Stimulated activated CD8-positive, alpha-beta memory T cell treated with anti-CD3 and anti-CD28 coated beads, Interleukin-4, amount 100 ng/mL, for 1 hour (primary cell): ENCODE measurements around the gene OR11A1.

Source experiments
- DNase-seq, 2 donors: peaks; one replicate each; pipeline ENCODE4 v3.0.0-alpha.2; 2020; ENCODE audit warnings: low read depth in 2 of 2, low spot score in 1 of 2

The OR11A1 gene, protein sequence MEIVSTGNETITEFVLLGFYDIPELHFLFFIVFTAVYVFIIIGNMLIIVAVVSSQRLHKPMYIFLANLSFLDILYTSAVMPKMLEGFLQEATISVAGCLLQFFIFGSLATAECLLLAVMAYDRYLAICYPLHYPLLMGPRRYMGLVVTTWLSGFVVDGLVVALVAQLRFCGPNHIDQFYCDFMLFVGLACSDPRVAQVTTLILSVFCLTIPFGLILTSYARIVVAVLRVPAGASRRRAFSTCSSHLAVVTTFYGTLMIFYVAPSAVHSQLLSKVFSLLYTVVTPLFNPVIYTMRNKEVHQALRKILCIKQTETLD

DNA sequence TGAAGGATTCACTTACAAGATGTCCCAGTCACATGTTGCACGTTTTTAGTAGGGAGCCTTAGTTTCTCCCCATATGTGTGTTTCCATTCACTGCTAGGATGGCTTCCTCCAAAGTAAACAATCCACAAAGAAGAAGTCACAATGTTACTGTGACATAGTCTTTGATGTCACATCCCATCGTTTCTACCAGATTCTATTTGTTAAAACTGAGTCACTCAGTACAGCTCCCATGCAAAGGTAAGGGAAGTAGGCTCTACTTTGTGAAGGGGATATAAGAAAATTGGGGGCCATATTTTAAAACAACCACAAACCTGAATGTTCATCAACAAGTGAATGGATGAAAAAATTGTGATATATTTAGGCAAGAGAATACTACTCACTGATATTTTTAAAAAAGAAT is at the start of gene OR11A1, which contains the start of gene OR2H1:
Gene OR11A1, minus strand, starts transcription at position 101 of the 400 bp plus-strand sequence. CDS start 29,430 bp downstream, outside the sequence.
Gene OR2H1, plus strand, starts transcription at position 185 of the 400 bp plus-strand sequence. CDS start 4,615 bp downstream, outside the sequence.
- DNase-seq, result no peak

DNA sequence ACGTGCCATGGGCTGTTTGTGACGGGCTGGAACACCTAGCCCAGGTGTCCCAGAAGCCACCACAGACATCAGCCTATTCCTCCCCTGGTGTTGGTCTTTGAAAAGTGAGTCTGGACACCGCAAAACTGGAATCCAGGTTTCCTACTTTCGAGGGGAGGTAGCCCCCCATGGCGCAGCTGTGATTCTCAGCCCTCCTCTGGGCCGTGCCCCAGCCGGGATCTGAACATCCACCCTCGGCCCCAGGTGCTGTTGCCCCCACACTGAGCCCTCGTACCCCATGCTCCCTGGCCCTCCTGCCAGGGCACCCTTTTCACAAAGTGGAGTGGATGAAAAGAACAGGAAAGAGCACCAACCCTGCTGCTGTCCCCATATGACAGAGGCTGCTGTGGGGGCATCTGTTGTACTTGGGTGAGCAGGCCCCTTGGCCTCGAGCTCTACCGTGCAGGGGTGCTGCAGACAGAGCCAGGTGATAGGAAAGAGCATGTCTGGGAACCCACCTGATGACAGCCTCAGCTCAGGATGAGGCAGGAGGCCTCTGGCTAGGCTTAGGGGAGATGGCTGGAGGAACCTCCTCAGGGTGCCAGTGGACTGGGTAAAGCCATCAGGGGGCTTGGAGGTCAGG is 49.7 kb upstream of the OR11A1 start:
- DNase-seq, result no peak

DNA sequence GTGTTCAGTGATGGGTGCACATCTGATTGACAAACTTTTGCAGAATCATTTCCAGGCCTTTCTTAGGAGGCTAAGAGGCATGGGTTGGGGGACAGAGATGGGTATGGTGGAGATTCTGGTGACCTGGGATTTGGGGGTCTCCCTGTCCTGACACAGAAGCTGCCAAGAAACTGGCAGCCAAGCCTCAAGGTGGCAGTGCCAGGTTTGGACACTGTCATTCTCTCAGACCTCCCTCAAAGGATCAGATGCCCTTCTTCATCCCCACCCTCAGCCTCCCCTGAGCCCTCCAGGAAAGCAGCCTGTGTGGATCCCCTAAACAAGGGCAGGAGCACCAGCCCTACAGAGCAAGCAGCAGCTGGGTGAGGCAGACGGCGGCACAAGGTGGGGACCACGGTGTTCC is 48.9 kb upstream of the OR11A1 start:
- DNase-seq, result no peak

DNA sequence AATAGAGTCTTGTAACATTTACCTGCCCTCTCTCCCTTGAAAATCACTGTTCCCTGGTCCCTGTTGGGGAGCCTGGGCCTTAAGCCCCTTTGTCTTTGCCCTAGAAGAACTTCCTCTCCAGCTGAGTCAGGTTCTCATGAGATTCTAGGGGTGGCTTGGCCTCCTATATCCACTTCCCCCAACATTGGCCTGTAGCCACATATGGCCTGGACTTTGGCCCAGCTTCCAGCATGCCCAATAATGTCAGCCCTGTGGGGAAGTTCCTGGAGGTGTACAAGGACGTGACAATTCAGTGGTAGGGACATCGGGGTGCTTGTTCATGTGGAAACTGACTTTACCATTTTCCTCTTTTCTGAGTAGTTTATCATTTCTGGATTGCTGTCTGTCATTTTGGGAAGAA is 48.1 kb upstream of the OR11A1 start:
- DNase-seq, result no peak

DNA sequence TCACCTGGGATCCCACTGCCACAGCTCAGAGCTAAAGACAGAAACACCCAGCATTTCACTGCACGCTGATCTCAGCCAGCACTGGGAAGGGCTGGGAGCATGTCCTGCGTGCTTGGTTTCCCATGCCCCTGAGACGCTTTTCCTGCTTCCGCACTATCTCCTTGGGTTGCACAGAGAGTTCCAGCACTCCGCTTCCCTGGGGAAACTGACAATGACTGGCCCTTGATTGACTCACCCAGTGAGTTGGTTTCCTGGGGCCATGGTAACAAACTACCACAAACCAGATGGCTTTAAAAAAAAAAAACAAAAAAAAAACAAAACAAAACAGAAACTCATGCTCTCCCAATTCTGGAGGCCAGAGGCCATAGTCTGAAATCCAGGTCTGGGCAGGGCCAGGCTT is 45.7 kb upstream of the OR11A1 start:
- DNase-seq, result no peak

DNA sequence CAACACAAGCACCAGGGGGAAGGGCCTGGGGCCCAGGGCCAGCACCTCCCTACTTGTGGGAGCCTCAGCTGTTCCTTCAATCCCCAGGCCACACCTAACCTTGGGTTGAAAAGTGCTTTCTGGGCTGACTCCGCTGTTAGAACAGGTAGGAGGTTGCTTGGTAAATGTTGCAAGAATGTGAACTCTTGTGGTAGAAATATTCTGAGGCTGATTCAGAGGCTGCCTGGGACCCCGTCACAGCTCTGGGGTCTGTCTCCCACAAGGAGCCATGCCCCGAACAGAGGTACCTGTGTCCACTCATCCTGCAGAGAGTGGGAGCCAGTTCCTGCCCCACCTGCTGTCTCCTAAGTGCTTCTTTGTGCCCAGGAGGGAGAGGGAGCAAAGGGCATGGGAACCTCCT is 45.3 kb upstream of the OR11A1 start:
- no peak for DNase-seq

DNA sequence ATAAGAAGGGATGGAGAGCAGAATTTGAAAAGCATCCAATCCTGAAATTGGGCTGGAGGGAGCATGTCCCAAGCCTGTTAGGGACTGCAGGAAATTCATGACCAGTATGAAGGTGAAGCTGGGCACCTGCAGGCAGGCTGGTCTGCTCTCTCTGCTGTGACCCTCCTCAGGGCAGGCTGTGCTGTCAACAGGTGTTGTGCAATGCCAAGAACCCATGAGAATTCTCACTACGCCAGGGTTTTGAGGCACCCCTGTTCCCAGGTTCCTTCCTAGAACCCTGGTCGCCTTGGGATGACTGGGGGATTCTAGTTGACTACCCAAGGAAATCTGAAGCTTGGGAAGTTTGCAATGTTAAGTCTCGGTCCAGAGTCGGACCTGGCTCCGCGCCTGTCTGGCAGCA is 44.2 kb upstream of the OR11A1 start:
- no peak for DNase-seq

DNA sequence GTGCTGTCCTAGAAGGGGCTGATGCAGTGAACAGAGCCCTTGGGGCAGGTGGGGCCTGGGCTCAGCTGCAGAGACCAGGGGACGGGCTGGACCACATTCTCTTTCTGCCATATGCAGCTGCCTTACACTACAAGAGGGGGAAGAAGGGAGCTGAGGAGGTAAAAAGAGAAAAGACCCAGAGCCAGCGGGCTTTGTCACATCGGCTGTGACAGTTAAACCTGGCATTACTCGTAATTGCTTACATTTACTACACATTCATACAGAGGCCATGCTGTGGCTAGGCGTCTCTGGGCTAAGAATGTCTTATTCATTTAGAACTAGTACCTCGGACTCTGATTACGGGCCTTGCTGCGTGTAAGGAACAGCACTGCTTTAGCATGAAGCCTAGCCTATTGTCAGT is 43.7 kb upstream of the OR11A1 start:
- no peak for DNase-seq

DNA sequence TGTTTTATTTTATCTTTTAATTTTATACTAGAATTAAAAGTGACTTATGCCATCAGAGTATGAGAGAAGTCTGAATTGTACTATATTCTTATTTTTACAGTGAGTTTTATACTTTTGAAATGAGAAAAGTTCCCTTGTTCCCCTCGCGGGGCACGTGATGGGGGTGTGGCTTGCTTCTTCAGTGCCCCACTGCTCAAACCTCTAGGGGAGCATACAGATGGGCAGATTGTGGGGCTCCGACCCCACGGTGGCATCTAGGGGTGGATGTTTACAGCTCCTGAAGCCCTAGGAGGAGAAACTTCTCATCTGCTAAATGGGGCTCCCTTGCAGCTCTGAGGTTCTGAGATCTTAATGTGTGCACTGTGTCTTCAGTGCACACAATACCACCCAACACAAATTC is 42.8 kb upstream of the OR11A1 start:
- no peak for DNase-seq

DNA sequence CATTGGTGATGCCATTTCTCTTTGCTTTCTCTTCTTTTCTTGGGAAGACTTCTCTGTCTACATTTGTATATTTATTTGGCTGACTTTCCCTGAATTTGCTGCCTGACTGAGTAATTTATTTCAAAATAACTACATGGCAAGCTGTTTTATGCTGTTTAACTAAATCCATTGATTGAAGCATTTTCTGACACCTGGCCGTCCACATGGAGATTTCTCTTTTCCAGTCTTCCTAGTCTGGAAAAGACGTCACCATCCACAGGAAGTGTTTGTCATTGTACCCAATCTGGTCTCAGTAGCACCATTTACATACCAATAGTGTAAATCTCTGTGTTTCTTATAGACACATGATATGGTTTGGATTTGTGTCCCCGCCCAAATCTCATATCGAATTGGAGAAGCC is 40.1 kb upstream of the OR11A1 start:
- no peak for DNase-seq

DNA sequence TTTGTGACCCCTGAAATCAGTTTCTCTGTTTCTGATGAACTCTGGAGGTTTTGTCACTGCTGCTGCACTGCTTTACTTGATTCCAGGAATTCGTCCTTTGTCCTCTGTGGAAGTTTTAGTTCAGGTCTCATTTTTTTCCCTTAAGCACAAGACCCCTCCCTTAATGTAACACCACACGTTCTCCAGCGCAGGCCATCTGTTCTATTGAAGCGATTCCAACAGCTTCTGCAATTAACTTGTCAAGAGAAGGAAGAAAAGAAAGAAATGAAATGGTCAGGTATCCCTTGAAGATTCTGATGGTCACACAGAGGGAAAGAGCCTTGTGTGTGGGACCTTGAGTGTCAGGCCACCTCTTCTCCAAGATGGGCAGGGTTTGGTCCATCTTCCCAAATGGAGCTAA is 38.7 kb upstream of the OR11A1 start:
- no peak for DNase-seq

DNA sequence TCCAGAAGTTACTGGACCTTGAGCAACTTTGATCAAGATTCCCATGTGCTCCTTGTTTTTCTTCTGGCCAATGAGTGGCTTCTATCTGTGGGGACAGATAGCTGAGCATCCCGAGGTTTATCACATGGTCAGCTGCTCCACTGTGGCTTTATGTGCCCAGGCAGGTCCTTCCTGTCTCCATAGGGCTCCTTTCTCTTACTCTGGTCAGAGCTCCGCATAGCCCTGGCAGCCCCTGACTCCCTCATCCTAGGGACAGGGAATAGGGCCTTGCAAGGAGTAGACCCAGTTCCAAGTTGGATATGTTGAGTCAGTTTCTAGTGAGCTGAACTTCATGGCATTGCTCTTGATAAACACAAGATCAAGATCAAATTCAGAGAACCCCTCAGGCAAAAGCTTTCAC is 37.3 kb upstream of the OR11A1 start:
- DNase-seq, result no peak

DNA sequence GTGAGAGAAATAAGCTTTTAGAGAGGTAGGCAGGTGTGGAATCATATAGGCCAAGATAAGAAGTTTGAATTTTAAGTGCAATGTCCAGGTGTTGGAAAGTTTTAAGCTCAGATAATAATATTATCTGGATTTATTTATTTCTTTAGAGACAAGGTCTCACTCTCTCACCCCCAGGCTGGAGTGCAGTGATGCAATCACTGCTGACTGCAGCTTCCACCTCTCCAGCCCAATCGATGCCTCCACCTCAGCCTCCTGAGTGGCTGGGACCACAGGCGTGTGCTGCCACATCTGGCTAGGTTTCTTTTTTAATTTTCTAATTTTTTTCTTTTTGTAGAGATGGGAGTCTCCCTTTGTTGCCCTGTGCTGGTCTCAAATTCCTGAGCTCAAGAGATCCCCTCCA is 36.4 kb upstream of the OR11A1 start:
- DNase-seq, result no peak

DNA sequence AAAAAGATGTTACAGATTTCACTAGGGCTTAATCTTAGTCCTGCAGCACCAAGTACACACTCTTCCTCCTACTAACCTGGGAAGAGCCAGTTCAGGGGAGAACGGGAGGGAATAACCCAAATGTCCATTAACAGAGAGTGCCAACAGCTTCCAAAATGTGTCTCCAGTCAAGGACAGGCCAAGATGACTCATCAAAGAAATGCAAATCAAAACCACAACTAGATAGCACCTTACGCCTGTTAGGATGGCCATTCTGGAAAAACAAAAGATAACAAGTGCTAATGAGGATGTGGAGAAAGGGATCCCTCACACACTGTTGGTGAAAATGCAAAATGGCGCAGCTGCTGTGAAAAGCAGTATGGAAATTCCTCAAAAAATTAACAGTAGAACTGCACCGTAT is 34.7 kb upstream of the OR11A1 start:
- no peak for DNase-seq

DNA sequence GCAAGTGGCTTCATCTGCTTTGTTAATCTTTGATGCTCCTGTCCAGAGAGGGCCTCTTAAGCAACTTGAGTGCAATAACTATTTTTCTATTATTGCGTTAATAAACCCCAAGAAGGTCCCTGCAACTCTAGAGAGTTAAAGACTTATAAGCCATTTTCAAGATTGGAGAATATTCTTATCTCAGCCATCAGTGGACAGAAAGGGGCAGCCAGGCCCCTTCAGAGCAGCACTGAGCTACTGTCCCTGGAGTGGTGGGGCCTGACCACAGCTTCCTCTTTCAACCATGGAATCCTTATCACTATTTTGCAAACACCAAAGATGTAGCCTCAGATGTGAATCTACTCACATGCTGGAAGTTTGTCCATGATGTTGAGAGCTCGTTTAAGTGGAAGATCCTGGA is 33.7 kb upstream of the OR11A1 start:
- DNase-seq, result no peak

DNA sequence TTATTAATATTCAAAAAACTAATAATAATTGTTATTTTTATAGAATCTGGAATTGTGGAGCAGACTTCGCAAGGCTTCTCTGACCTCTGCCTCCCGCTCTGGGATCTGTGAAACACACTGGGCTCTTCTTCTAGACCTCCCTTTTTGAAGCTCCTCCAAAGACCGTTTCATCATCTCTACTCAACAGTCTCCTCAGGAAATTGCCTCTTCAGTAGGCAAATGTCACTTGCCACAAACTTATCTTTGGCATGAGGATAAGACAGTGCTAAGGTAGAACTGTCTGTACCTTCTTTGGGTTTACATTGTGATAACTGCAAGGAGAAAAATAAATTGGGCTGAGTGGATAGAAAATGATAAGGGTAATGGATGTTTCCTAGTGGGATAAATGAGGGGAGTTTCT is 33.2 kb upstream of the OR11A1 start:
- no peak for DNase-seq

DNA sequence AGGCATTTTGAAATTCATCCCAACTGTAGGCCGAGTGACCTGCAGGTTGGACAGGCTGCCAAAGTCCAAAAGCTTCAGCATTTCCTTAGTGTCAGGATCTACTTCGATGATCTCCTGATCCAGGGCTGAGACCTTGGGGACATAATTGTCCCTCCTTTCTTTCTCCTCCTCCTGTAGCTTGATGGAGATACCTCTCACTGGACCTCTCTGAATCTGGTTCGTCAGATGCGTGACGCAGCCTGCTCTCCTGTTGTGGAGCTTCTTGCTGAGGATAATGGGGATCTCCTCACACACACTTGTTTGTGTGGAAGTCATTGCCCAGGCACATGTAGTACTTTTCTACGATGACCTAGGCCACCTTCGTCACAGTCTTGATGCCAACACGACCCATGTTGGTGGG is 32.4 kb upstream of the OR11A1 start:
- DNase-seq, result no peak

DNA sequence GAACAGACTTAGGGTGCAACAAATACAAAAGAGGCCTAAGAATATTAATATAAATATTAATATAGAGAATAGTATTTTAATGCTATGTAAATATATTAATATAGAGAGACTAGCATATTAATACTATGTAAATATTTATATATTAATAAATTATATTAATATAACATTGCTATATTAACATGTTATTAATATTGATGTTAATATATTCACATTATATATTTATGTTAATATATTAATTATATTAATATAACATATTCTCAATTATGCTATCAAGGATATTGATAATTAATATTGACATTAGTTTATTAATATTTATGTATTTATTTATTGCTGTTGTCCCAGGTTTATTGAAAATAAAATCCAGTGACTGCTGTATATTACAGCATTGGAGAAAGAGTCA is 32.0 kb upstream of the OR11A1 start:
- DNase-seq, result no peak

DNA sequence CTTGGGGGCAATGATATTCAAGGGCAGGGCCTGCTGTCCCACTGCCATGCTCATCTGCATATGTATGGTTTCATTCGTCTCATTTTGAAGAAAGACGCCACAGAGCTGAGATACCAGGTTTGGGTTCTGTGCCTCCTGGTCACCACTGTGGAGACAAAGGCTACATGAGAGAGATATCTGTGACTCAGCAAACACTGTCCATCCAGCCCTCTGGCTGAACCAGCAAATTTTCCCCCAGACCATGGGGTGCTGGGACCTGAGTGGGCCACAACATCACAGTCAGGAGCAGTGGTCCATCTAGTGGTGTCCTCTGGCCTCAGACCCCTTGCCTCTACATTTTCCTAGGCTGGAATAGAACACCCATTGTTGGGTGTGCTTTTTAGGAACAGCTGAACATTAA is 30.8 kb upstream of the OR11A1 start, which contains the start of gene MAS1L:
Gene MAS1L, minus strand, starts transcription at position 297 of the 400 bp plus-strand sequence. Its CDS starts 54 bp downstream, at position 243.
- no peak for DNase-seq

DNA sequence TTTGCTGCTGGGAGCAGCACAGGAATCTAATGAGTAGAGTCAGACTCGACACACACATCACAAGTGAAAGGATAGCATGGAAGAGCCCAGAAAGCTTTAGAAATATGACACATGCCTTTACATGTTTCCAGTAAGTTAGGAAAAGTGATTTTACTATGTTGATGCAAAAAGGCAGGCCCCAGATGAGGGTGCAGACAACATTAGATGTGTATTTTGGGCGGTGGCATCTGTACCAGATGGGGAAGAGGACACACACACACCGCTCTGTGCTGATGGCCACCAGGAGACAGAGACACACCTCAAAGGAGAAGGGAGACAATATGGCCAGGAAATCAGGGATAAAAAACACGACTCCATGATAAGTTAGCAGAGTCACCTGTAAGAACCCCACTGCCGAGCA is 30.3 kb upstream of the OR11A1 start:
- DNase-seq, result no peak

DNA sequence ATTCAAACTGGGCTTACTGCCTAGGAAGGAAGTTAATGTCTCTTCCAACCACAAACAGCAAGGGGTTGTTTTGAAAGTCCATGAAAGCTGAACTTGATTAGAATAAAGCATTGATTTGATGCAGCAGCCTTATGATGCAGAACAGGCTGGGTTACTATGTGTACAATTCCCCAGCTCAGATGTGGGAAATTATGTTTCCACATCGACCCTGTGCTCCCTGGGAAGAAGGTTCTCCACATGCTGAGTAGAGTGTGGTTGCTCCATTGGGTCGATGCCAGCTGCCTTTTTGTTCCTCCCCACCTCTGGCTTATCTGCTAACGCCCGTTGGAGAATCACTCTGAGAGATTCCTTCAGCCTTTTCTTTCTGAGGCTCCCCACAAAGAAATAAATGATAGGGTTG is 29.7 kb upstream of the OR11A1 start:
- no peak for DNase-seq

DNA sequence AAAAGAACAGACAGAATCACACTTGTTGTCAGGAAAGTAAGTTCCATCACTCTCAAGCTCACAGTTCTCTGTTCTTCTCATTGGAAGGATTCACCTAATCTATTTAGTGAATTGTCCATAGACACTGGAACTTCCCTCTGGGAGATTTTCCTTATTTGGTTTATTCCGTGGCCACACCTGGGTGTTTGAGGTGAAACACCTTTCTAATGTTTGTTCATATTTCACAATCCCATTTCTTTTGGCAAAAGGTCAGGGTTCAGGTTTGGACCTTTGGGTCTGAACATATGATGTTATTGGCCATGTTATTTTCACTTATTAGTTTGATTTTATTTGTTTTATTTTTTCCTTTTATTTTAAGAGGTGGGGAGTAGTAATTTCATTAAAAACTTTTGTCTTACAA is 26.9 kb upstream of the OR11A1 start:
- DNase-seq, result no peak

DNA sequence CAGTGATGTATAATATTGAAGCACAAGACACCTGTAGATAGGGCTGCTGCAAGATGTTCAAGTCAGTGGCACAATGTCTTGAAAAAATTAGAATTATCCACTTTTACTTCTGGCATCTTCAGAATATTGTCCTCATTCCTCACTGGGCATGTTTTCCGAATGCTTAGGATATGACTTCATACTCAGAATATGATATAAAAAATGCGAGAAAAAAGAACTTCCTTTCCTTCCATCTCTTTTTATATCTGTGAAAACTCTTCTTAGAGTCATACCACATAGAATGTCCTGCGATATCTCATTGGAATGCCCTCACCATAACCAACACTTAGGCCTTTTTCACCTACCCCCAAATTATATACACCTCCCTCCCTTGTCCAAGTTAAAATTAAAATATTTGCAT is 26.3 kb upstream of the OR11A1 start:
- no peak for DNase-seq
